ENCODE results near the gene L2HGDH.

GRCh38 chr14:50354527-50354926, 42.5 kb upstream of the L2HGDH start:
- TF ChIP-seq CTCF (IDR thresholded peaks at IDR 0.05; ENCODE audit: low read length) (no peak), EZH2 (optimal IDR thresholded peaks at IDR 0.05; ENCODE audit: low read depth, low read length) (no peak), EZH2phosphoT487 (IDR thresholded peaks at IDR 0.05; ENCODE audit: low read length) (no peak)

Data from MM.1S (cell line).